Activated CD8-positive, alpha-beta T cell treated with anti-CD3 and anti-CD28 coated beads for 36 hours (primary cell): ENCODE data around the gene FKBP7. TPM values are rescaled to one million over a fixed set of nuclear protein-coding genes. Genes with fewer than 3 reads are reported as not detected.

Experiments used
- ATAC-seq: fragments of 200-7000 bp; cut with Tn5 transposase; one replicate; pipeline ENCODE4 v1.10.0; 2021; ENCODE audit warnings: mild to moderate bottlenecking, moderate library complexity
- CTCF ChIA-PET: fragments of 350-600 bp; sonication (Branson Sonifier 250); formaldehyde crosslinking; loops from one replicate; lab custom pipeline; 2021; ENCODE audit warnings: antibody characterized with exemption; lab: Charles Lee
- POLR2A ChIA-PET: fragments of 350-600 bp; sonication (Branson Sonifier 250); formaldehyde crosslinking; loops from one replicate; lab custom pipeline; 2021; ENCODE audit warnings: antibody characterized with exemption; lab: Charles Lee
- DNase-seq: peaks from one replicate; pipeline ENCODE4 v3.0.0-alpha.2; 2020
- H3K27ac Mint-ChIP-seq: one replicate; pipeline ENCODE4 v1.8.0; 2021; ENCODE audit warnings: mild to moderate bottlenecking, mixed read lengths
- H3K27me3 Mint-ChIP-seq: one replicate; pipeline ENCODE4 v1.8.0; 2021; ENCODE audit warnings: mixed read lengths
- H3K36me3 Mint-ChIP-seq: one replicate; pipeline ENCODE4 v1.8.0; 2021; ENCODE audit warnings: low read depth, mixed read lengths
- H3K4me1 Mint-ChIP-seq: one replicate; pipeline ENCODE4 v1.8.0; 2021; ENCODE audit warnings: low read depth, mixed read lengths
- H3K4me3 Mint-ChIP-seq: one replicate; pipeline ENCODE4 v1.8.0; 2021; ENCODE audit warnings: mild to moderate bottlenecking, moderate library complexity, mixed read lengths
- H3K9me3 Mint-ChIP-seq: one replicate; pipeline ENCODE4 v1.8.0; 2021; ENCODE audit warnings: mixed read lengths
- intact Hi-C: fragments of 100-400 bp; cut with micrococcal nuclease; formaldehyde crosslinking; loops from one replicate; pipeline ENCODE4 v1.10.0; 2022
- total RNA-seq, 2 experiments: library from RNA; stranded (reverse); gene quantifications; one replicate each; pipeline ENCODE4 v1.2.3, GENCODE V29; 2021
- TF ChIP-seq, protein P1 (sequence below): fragments of 200-600 bp; IDR thresholded peaks from one replicate; pipeline ENCODE4 v1.8.0; 2022; ENCODE audit warnings: antibody characterized with exemption, mild to moderate bottlenecking

The FKBP7 gene
- total RNA-seq, 2 experiments from 2014 or later = 2.1 to 3.0 TPM

DNA sequence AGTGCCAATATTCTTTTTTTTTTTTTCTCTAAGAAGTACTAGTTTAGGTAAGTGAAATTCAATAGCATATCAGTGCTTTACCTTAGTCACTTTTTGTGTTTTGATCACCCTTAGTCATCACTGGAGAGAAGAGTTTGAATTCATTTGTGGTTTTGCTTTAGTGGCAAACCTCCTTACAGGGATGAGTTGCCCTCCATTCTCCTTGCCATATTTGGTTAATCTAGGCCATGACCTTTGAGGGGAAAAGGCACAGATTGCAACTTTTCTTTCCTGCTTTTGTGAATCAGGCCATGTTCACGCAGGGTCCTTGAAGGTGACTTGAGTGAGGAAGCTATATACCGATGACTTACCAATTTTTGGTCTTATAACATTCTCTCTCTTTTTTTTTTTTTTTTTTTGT lies 36.3 kb upstream of the FKBP7 start:
- peaks cover 14% of the 10 kb centered on the region for H3K36me3 Mint-ChIP-seq
- DNase-seq (peak; percentile 67), ATAC-seq (peak; percentile 96)
- intact Hi-C loops = no loop called here
- H3K4me1 Mint-ChIP-seq = peaks cover 21% of the 10 kb centered on the region
- H3K9me3 Mint-ChIP-seq = no peaks in the 10 kb centered on the region
- TF ChIP-seq, protein P1, sequence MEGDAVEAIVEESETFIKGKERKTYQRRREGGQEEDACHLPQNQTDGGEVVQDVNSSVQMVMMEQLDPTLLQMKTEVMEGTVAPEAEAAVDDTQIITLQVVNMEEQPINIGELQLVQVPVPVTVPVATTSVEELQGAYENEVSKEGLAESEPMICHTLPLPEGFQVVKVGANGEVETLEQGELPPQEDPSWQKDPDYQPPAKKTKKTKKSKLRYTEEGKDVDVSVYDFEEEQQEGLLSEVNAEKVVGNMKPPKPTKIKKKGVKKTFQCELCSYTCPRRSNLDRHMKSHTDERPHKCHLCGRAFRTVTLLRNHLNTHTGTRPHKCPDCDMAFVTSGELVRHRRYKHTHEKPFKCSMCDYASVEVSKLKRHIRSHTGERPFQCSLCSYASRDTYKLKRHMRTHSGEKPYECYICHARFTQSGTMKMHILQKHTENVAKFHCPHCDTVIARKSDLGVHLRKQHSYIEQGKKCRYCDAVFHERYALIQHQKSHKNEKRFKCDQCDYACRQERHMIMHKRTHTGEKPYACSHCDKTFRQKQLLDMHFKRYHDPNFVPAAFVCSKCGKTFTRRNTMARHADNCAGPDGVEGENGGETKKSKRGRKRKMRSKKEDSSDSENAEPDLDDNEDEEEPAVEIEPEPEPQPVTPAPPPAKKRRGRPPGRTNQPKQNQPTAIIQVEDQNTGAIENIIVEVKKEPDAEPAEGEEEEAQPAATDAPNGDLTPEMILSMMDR = no peak
- H3K4me3 Mint-ChIP-seq = peak overlapping the region; percentile 21
- ChIA-PET POLR2A (no interaction called here), CTCF (no interaction called here)
- H3K27me3 Mint-ChIP-seq = no peaks in the 10 kb centered on the region
- peak overlapping the region; percentile 81 for H3K27ac Mint-ChIP-seq

DNA sequence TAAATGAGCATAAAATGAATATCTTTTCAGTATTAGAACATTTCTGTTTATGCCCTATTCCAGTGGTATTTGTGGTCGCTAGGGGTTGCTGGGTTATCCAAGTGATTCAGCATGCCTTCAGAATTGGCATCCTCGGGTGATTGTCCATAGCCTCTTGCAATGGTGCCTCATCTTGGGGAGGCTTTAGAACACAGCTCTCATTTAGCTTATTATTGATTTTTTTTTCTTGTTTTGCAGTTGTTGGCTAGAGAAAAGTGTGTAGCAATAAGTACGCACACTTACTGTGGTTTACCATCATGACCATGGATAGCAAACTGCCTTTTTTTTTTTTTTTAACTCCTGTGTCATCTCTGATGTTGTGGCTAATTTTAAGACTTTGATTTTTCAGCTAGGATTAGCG lies 35.5 kb upstream of the FKBP7 start:
- no peak overlapping the region for H3K27ac Mint-ChIP-seq
- no peaks in the 10 kb centered on the region for H3K27me3 Mint-ChIP-seq
- no peak for DNase-seq
- CTCF ChIA-PET = interaction anchor here (0.7 kb wide), 1 partner anchor 100 kb away, joined by 3 read pairs; no protein-coding TSS in a partner anchor
- peaks cover 21% of the 10 kb centered on the region for H3K4me1 Mint-ChIP-seq
- TF ChIP-seq, protein P1 = no peak
- no peak overlapping the region for H3K4me3 Mint-ChIP-seq
- POLR2A ChIA-PET = interaction anchor here (1.0 kb wide), 1 partner anchor 9 kb away, joined by 4 read pairs; no protein-coding TSS in a partner anchor
- no peaks in the 10 kb centered on the region for H3K9me3 Mint-ChIP-seq
- peaks cover 14% of the 10 kb centered on the region for H3K36me3 Mint-ChIP-seq
- intact Hi-C loops = no loop called here
- ATAC-seq = no peak

DNA sequence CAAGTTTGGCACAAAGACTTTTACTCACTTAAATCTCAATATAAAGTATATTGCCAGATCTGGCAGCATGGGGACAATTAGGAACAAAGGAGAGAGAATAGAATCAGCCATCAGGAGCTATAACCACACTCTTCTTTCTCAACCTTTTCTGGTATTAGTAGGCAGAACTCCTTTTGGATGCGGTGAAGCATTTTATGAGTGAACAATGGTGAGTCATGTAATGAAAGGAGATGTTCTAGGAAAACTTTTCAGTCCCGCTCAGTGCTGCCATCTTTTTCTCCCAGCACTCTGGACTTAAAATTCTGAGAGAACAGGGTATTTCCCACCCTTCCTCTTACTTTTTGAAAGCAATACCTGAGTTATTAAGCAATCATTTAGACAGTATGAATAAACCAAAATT lies 34.1 kb upstream of the FKBP7 start:
- TF ChIP-seq, protein P1 = no peak
- DNase-seq (no peak), ATAC-seq (no peak)
- intact Hi-C loops = no loop called here
- no peak overlapping the region for H3K27ac Mint-ChIP-seq
- no peak overlapping the region for H3K4me3 Mint-ChIP-seq
- no peaks in the 10 kb centered on the region for H3K27me3 Mint-ChIP-seq
- POLR2A ChIA-PET = no interaction called here
- peaks cover 15% of the 10 kb centered on the region for H3K36me3 Mint-ChIP-seq
- CTCF ChIA-PET = no interaction called here
- no peaks in the 10 kb centered on the region for H3K9me3 Mint-ChIP-seq
- peaks cover 30% of the 10 kb centered on the region for H3K4me1 Mint-ChIP-seq

DNA sequence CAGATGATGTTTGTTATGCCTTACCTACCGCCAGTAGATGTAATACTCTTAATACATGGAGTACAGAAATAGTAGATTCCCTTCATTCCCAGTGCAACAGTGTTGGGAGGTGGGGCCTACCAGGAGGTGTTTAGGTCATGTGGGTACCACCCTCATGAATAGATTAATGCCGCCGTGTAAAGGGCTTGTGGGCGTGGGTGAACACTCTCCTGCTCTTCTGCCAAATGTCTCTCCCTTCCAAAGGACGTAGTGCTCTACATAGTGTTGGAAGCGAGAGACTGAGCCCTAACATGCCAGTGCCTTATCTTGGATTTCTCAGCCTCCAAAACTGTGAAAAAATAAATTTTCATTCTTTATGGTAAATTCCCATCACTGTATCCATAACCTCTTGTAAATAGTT lies 32.0 kb upstream of the FKBP7 start:
- H3K36me3 Mint-ChIP-seq = peaks cover 15% of the 10 kb centered on the region
- TF ChIP-seq, protein P1 = no peak
- no peak overlapping the region for H3K4me3 Mint-ChIP-seq
- H3K9me3 Mint-ChIP-seq = no peaks in the 10 kb centered on the region
- no peaks in the 10 kb centered on the region for H3K27me3 Mint-ChIP-seq
- ChIA-PET POLR2A (interaction anchor here (0.7 to 0.8 kb wide), 2 partner anchors 11 to 13 kb away, joined by 3 to 5 read pairs; no protein-coding TSS in a partner anchor), CTCF (no interaction called here)
- DNase-seq = no peak
- intact Hi-C loops = no loop called here
- no peak overlapping the region for H3K27ac Mint-ChIP-seq
- H3K4me1 Mint-ChIP-seq = peaks cover 36% of the 10 kb centered on the region
- ATAC-seq = no peak

DNA sequence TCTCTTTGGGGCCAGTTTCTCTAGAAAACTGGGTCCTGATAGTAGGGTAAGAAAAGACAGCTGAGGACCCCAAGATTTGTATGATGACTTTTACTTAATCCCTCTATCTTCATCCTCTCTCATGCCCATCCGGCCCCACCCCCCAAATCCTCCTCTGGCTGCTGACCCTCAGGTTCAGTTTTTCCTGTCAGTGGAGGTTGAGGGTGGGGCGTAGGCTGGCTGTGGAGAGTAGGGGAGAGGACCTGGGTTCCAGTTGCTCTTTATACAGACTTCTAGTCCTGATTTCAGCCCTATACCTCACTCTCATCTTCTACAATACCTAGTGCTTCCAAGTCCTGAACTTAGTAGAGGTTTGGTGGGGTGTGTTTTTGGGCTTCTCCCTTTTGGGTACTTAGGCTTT lies 30.2 kb upstream of the FKBP7 start:
- ChIA-PET POLR2A (interaction anchor here (0.7 kb wide), 1 partner anchor 1569 kb away, joined by 3 read pairs; no protein-coding TSS in a partner anchor), CTCF (interaction anchor here (1.0 kb wide), 2 partner anchors 14 to 19 kb away, joined by 3 to 5 read pairs; no protein-coding TSS in a partner anchor)
- no peak for DNase-seq
- ATAC-seq = no peak
- Mint-ChIP-seq H3K27ac (no peak overlapping the region), H3K36me3 (peaks cover 20% of the 10 kb centered on the region), H3K4me1 (peaks cover 21% of the 10 kb centered on the region), H3K9me3 (no peaks in the 10 kb centered on the region), H3K4me3 (no peak overlapping the region), H3K27me3 (no peaks in the 10 kb centered on the region)
- TF ChIP-seq, protein P1 = no peak
- intact Hi-C loops = no loop called here
